Lower leg skin (tissue), 4 donors: ENCODE measurements around the gene CLCA2. TPM values are rescaled to one million over a fixed set of nuclear protein-coding genes. Genes with fewer than 3 reads are reported as not detected.

ENCODE experiments used
- DNase-seq, 2 donors: peaks; one replicate each; pipeline ENCODE4 v3.0.0-alpha.2; 2019; ENCODE audit warnings: low spot score in 2 of 2
- H3K4me3 ChIP-seq: fragments of 200-600 bp; sonication (generic); 2 replicates; pipeline ENCODE4 v1.5.1; 2017; ENCODE audit warnings: mild to moderate bottlenecking, low read depth; ENCODE audit not compliant: poor library complexity, severe bottlenecking
- CTCF ChIP-seq, 3 donors: fragments of 450-650 bp; IDR thresholded peaks; one replicate each; pipeline ENCODE4 v1.5.1; 2016; ENCODE audit warnings: antibody characterized with exemption in 3 of 3, mild to moderate bottlenecking in 3 of 3, moderate library complexity in 2 of 3
- POLR2A ChIP-seq, 2 donors: fragments of 450-650 bp; IDR thresholded peaks; one replicate each; pipeline ENCODE4 v1.6.1; 2016 to 2017; ENCODE audit warnings: antibody characterized with exemption in 2 of 2, mild to moderate bottlenecking in 1 of 2, moderate library complexity in 1 of 2
- WGBS, 2 donors: methylation state at CpG; one replicate each; pipeline ENCODE4 v1.1.5; 2018; 5-methylcytosine and 5-hydroxymethylcytosine counted together
- intact Hi-C: fragments of 100-400 bp; cut with DNase I; formaldehyde crosslinking; loops from one replicate; pipeline ENCODE4 v1.15.0; 2023; ENCODE audit warnings: low total_unique reads
- total RNA-seq, 4 donors: library from RNA; depleted of rRNA; stranded (reverse); fragments of >200 nt; gene quantifications; one replicate each; pipeline ENCODE4 v1.1.0, GENCODE V29; 2016

CLCA2 gene
- total RNA-seq, 4 donors from 2014 or later, result 29.8 to 119 (median 74.2) TPM

GRCh38 chr1:86445919-86446318, 21.9 kb downstream of the CLCA2 start:
- 81 to 89% methylated on average over 1 of the region's 1 CpG for WGBS, 2 donors
- intact Hi-C loops, result no loop called here

GRCh38 chr1:86447198-86447790, 23.3 kb downstream of the CLCA2 start:
- TF ChIP-seq POLR2A (IDR thresholded peaks at IDR 0.05) (no peak), CTCF (IDR thresholded peaks at IDR 0.05) (no peak)
- 73 to 89% methylated on average over 4 of the region's 4 CpGs for WGBS, 2 donors
- no peak for DNase-seq
- no peak overlapping the region for H3K4me3 ChIP-seq
- intact Hi-C loops, result no loop called here

More at GRCh38 chr1:86445919-86446318, 21.9 kb downstream of the CLCA2 start:
- TF ChIP-seq POLR2A (IDR thresholded peaks at IDR 0.05) (no peak), CTCF (IDR thresholded peaks at IDR 0.05) (no peak)
- no peak overlapping the region for H3K4me3 ChIP-seq
- DNase-seq, result no peak

GRCh38 chr1:86448670-86449069, 24.7 kb downstream of the CLCA2 start:
- H3K4me3 ChIP-seq, result no peak overlapping the region
- DNase-seq, result no peak
- TF ChIP-seq CTCF (IDR thresholded peaks at IDR 0.05) (no peak), POLR2A (IDR thresholded peaks at IDR 0.05) (no peak)
- WGBS, 2 donors, result 58 to 63% methylated on average over 1 of the region's 1 CpG
- intact Hi-C loops, result no loop called here

GRCh38 chr1:86449103-86449502, 25.1 kb downstream of the CLCA2 start:
- no peak for DNase-seq
- intact Hi-C loops, result no loop called here
- 91 to 92% methylated on average over 1 of the region's 1 CpG for WGBS, 2 donors
- no peak overlapping the region for H3K4me3 ChIP-seq
- no peak for TF ChIP-seq CTCF (IDR thresholded peaks at IDR 0.05)
- no peak for TF ChIP-seq POLR2A (IDR thresholded peaks at IDR 0.05)

GRCh38 chr1:86450847-86451246, 26.9 kb downstream of the CLCA2 start:
- WGBS, 2 donors, result 61 to 64% methylated on average over 3 of the region's 3 CpGs
- TF ChIP-seq CTCF (IDR thresholded peaks at IDR 0.05), result no peak
- no peak for DNase-seq
- no peak overlapping the region for H3K4me3 ChIP-seq
- intact Hi-C loops, result no loop called here

GRCh38 chr1:86453664-86454063, 29.7 kb downstream of the CLCA2 start:
- TF ChIP-seq POLR2A (IDR thresholded peaks at IDR 0.05) (no peak), CTCF (IDR thresholded peaks at IDR 0.05) (no peak)
- H3K4me3 ChIP-seq, result no peak overlapping the region
- WGBS, 2 donors, result 86 to 90% methylated on average over 3 of the region's 3 CpGs
- intact Hi-C loops, result no loop called here
- no peak for DNase-seq
